DND-41 (cell line): ENCODE measurements around the gene TM4SF1.
A peak's percentile ranks its signal among the peaks of the same experiment; 100 is the strongest.

ENCODE experiments used
- ATAC-seq: fragments of 200-7000 bp; cut with Tn5 transposase; 3 replicates; pipeline ENCODE4 v1.9.1; 2021; ENCODE audit warnings: low read depth; ENCODE audit not compliant: insufficient read depth
- DNase-seq: peaks from one replicate; pipeline ENCODE4 v3.0.0-alpha.2; 2020
- H2AFZ ChIP-seq: 2 replicates; pipeline ENCODE4 v1.6.0; 2012; ENCODE audit warnings: low read depth, low read length
- H3K27ac ChIP-seq: 2 replicates; pipeline ENCODE4 v1.5.1; 2012; ENCODE audit warnings: low read length, inconsistent platforms
- H3K27me3 ChIP-seq: fragments of 200-600 bp; sonication (generic); 2 replicates; pipeline ENCODE4 v1.6.0; 2012; ENCODE audit warnings: low read length, mild to moderate bottlenecking, inconsistent platforms; ENCODE audit not compliant: insufficient read depth, poor library complexity
- H3K36me3 ChIP-seq: 2 replicates; pipeline ENCODE4 v1.5.1; 2012; ENCODE audit warnings: low read length, inconsistent platforms; ENCODE audit not compliant: insufficient read depth
- H3K4me1 ChIP-seq: 2 replicates; pipeline ENCODE4 v1.5.1; 2012; ENCODE audit warnings: mild to moderate bottlenecking, low read length; ENCODE audit not compliant: insufficient read depth
- H3K4me2 ChIP-seq: 2 replicates; pipeline ENCODE4 v1.6.0; 2012; ENCODE audit warnings: mild to moderate bottlenecking, moderate library complexity, low read length, inconsistent platforms; ENCODE audit not compliant: insufficient read depth
- H3K4me3 ChIP-seq, 2 experiments: fragments of 200-600 bp in 1 of 2; shearing (Covaris generic) in 1 of 2; 2 replicates each; pipeline ENCODE4 v1.5.1; 2012 to 2016; ENCODE audit warnings: inconsistent platforms in 2 of 2, low read length in 2 of 2, mild to moderate bottlenecking in 2 of 2, low read depth in 1 of 2, moderate library complexity in 1 of 2
- H3K79me2 ChIP-seq: 2 replicates; pipeline ENCODE4 v1.6.0; 2012; ENCODE audit warnings: low read length, inconsistent platforms; ENCODE audit not compliant: insufficient read depth
- H3K9ac ChIP-seq: 2 replicates; pipeline ENCODE4 v1.6.0; 2012; ENCODE audit warnings: low read depth, mild to moderate bottlenecking, inconsistent platforms, low read length, moderate library complexity
- H3K9me3 ChIP-seq: 2 replicates; pipeline ENCODE4 v1.5.1; 2012; ENCODE audit warnings: low read length, moderate library complexity, mild to moderate bottlenecking, inconsistent platforms; ENCODE audit not compliant: insufficient read depth, severe bottlenecking
- H4K20me1 ChIP-seq: 2 replicates; pipeline ENCODE4 v1.6.0; 2012; ENCODE audit warnings: low read length; ENCODE audit not compliant: insufficient read depth
- EZH2 ChIP-seq: IDR thresholded peaks from 3 replicates; pipeline ENCODE4 v1.6.1; 2012; ENCODE audit warnings: borderline replicate concordance, low read depth, mild to moderate bottlenecking, moderate library complexity, low read length, inconsistent platforms; ENCODE audit not compliant: severe bottlenecking
- TF ChIP-seq, protein P1 (sequence below): IDR thresholded peaks from 2 replicates; pipeline ENCODE4 v1.5.1; 2012; ENCODE audit warnings: borderline replicate concordance, low read length, moderate library complexity, mild to moderate bottlenecking; ENCODE audit not compliant: poor library complexity, severe bottlenecking; ENCODE audit errors: extremely low read depth

Gene TM4SF1

GRCh38 chr3:149395107-149396089 lies 17.9 kb upstream of the TM4SF1 start:
- Histone ChIP-seq H3K36me3 (no peaks in the 10 kb centered on the region), H3K27ac (no peak overlapping the region), H3K4me3 (no peak overlapping the region), H4K20me1 (no peaks in the 10 kb centered on the region), H3K4me1 (no peaks in the 10 kb centered on the region), H3K4me2 (no peak overlapping the region), H3K79me2 (no peaks in the 10 kb centered on the region), H3K9ac (no peak overlapping the region), H3K27me3 (no peaks in the 10 kb centered on the region), H3K9me3 (no peaks in the 10 kb centered on the region), H2AFZ (no peak overlapping the region)
- TF ChIP-seq EZH2: no peak
- TF ChIP-seq, protein P1, sequence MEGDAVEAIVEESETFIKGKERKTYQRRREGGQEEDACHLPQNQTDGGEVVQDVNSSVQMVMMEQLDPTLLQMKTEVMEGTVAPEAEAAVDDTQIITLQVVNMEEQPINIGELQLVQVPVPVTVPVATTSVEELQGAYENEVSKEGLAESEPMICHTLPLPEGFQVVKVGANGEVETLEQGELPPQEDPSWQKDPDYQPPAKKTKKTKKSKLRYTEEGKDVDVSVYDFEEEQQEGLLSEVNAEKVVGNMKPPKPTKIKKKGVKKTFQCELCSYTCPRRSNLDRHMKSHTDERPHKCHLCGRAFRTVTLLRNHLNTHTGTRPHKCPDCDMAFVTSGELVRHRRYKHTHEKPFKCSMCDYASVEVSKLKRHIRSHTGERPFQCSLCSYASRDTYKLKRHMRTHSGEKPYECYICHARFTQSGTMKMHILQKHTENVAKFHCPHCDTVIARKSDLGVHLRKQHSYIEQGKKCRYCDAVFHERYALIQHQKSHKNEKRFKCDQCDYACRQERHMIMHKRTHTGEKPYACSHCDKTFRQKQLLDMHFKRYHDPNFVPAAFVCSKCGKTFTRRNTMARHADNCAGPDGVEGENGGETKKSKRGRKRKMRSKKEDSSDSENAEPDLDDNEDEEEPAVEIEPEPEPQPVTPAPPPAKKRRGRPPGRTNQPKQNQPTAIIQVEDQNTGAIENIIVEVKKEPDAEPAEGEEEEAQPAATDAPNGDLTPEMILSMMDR: no peak
- DNase-seq: no peak
- ATAC-seq: no peak

DNA sequence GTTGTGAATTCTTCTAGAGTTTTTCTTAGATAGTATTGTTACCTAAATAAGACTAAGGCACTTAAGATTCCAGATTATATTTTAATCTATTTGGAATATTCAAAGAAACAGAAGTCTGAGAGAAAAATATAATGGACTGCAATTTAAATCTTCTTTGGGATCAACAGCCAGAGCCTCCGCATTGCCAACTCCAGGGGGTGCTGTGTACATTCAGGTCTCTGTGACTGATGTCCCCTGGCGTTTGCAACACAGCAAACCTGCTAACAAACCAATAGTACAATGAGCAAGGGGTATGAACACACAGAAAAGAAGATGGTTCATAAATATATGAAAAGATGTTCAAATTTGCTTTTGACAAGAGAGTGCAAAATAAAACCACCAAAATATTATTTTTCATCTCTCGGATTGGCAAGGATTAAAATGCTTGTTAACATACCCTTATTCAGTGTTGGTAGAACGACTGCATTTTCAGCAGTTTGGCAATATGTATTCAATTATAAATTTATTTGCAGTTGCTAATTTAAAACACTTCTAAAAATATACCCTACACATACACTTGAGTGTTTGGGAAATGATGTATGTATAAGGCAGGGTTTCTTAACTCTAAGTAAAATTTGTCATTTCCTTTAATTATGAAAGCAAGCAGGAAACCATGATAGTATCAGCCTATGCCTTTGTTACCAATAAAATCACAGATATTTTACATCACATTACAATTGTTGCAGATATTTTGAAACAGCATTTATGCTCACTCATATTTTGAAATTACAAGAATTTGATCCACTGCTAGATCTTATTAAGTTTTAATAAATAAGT lies 16.1 kb upstream of the TM4SF1 start:
- peak; percentile 35 for DNase-seq
- Histone ChIP-seq H3K9ac (no peak overlapping the region), H2AFZ (no peak overlapping the region)

GRCh38 chr3:149391960-149392359 lies 14.5 kb upstream of the TM4SF1 start:
- H3K4me1 ChIP-seq: no peaks in the 10 kb centered on the region
- no peak for DNase-seq
- ATAC-seq: no peak
- H3K4me2 ChIP-seq: no peak overlapping the region
- no peak overlapping the region for H3K9ac ChIP-seq
- no peak overlapping the region for H3K27ac ChIP-seq
- H3K9me3 ChIP-seq: no peaks in the 10 kb centered on the region
- TF ChIP-seq, protein P1: no peak
- TF ChIP-seq EZH2: no peak
- H3K36me3 ChIP-seq: no peaks in the 10 kb centered on the region
- no peaks in the 10 kb centered on the region for H3K79me2 ChIP-seq
- H2AFZ ChIP-seq: no peak overlapping the region
- no peak overlapping the region for H3K4me3 ChIP-seq
- H4K20me1 ChIP-seq: no peaks in the 10 kb centered on the region
- no peaks in the 10 kb centered on the region for H3K27me3 ChIP-seq

More for the DNA sequence above, 16.1 kb upstream of the TM4SF1 start:
- no peaks in the 10 kb centered on the region for H4K20me1 ChIP-seq
- H3K27ac ChIP-seq: no peak overlapping the region
- H3K4me1 ChIP-seq: no peaks in the 10 kb centered on the region
- no peaks in the 10 kb centered on the region for H3K9me3 ChIP-seq
- no peaks in the 10 kb centered on the region for H3K27me3 ChIP-seq
- ATAC-seq: peak; percentile 75
- no peaks in the 10 kb centered on the region for H3K79me2 ChIP-seq
- TF ChIP-seq EZH2: no peak
- TF ChIP-seq, protein P1: peak; percentile 64
- H3K36me3 ChIP-seq: no peaks in the 10 kb centered on the region
- no peak overlapping the region for H3K4me2 ChIP-seq
- no peak overlapping the region for H3K4me3 ChIP-seq
